Epithelial cell of prostate (primary cell): ENCODE measurements around the gene NFIA.

Experiments
- DNase-seq: peaks from one replicate; pipeline ENCODE4 v3.0.0-alpha.2; 2011; ENCODE audit warnings: low read depth, low spot score
- H3K27ac ChIP-seq: fragments of 450-650 bp; 2 replicates; pipeline ENCODE4 v1.5.1; 2017; ENCODE audit warnings: mild to moderate bottlenecking

Gene NFIA

DNA sequence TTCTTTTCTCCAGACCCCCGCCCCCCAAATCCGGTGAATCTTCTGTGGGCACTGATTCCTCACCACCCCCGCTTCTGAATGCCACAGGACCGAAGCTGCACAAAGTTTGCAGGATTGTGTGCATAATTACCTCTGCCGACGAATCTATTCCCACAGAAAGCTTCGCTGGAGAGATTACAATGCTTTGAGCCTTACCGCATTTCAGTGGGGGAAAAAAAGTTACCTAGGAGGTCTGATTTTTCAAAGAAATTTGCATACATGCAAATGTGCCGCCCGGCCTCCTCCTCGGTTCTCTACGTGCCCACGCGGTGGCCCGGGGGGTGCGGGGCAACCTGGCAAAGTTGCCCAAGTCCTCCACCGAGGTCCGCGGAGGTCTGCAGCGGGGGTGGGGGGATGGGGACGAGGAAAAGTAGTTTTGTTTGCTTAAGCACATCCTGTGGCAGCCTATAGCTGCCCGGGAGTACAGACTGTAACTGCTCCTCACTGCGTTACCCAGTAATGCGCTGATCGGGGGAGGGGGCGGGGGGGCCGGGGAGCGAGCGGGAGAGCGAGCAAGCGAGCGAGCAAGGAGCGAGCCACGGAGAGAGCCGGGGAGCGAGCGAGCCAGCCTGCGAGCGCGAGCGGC is 563 bp upstream of the NFIA start:
- no peak for DNase-seq
- H3K27ac ChIP-seq = peak overlapping the region; percentile 73

DNA sequence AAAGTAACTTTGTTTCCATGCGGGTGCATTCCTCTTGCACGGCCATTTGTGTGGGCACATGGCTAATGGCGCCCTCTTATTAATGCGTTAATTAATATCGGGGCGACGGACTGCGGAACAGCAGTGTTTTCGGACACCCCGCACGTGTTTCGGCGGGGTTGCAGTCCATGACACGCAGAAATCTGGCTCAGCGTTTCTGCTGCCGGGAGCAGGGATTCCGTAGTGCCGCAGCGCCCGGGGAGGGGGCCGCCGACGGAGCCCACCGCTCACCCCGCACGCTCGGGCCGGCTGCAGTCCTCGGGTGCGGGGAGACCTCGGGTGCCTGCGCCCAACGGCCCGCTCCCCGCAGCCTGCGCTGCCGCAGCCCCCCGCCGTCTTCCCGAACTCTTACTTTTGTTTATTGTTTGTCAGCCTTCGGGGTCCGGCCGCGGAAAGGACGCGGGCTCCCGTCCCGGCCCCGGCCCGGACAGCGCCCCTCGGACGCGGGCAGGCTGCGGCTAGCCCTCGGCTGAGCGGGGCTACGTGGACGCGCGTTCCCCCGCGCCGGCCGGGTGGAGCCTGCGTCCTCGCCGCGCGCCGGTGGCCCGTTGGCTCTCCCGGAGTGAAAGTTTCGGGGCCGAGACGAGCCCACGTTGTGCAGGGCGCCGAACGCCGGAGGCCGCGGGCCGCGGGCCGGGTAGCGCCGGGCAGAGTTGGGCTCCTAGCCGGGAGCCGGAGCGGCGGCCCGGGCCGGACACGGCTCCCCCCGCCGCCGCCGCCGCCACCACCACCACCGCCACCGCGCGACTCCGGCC is 849 bp downstream of the NFIA start:
- DNase-seq = no peak
- H3K27ac ChIP-seq = peak overlapping the region; percentile 73

DNA sequence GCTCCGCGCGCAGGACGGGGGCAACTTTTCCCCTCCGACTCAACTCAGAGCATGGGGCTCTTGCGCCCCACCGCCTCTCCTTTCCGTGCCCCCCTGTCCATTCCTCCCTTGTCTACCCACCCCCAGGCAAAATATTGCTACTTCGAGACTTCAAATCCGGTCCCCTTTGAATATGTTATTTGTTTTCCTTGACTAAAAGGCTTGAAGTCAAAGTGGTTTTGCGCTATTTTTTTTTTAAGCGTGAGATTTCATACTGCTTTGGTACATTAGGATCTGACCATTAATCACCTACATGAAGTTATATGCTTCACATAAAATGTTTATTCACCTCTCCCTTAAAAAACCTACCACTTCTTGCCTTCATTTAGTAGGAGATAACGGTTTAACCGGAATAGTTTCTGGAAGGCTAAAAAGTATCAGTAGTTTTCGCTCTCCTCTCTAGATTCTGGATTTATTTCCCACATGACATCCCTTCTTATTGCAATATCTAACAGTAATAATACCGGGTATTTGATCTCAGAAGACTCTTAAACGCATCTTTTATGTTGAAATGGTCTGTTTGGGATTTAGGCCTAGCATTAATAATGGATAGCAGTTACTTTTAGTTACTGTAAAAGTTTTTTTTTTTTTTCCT is 1.6 kb downstream of the NFIA start:
- no peak for DNase-seq
- H3K27ac ChIP-seq = peak overlapping the region; percentile 73

DNA sequence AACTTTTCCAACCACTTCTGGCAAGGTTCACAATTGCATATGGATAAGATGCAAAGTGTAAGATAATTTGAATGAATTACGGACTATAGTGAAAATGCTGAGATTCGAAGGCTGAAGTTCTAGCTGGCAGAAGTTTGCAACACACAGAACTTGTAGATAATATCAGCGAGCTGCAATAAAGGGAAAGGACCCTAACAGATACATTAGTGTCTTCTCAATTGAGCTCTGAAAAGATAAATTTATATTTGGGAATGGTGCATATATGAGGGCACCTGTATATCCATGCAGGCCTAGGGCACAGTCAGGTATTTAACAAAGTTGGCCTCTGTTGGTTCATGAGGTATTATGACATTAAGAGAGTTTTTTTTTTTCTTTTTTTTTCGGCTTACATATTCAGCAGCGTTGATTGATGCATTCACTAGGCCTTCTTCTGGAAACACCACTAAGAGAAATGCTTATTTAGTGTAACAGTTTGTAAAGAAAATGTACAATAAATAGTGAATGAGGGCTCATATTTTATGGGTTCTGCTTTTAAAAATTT is 2.2 kb downstream of the NFIA start:
- peak overlapping the region; percentile 73 for H3K27ac ChIP-seq
- DNase-seq = no peak

DNA sequence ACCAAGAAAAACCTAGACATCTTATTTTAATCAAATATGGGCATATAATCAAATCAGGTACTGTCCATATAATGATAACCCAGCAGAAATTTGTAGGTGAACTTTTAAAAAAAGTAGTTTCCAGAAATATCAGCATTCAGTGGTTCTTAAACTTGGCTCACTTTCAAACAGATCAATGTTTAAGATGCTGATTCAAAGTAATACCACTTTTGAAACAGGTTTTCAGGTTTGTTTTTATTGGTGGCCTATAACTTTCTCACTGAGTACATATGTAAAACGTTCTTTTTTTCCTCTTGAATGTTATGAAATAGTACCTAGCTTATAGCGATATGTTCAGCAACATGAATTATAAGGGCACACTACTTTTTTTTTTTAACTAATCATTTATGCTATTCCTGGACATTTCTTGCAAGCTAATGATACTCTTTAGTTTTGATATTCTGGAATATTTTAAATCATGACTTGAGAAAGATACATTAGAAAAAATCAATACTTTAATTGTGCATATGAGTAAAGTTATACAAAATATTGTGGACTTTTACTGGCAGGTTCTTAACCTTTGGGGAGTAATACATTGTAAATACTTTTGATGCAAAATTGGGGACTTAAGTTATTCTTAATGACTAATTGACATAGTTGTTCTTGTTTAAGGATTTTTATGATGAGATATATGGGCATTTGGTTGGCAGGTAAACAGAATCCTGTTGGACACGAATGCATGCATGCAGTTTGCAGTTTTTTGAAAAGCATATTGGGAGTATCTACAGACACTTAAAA is 3.0 kb downstream of the NFIA start:
- peak overlapping the region; percentile 73 for H3K27ac ChIP-seq
- no peak for DNase-seq

DNA sequence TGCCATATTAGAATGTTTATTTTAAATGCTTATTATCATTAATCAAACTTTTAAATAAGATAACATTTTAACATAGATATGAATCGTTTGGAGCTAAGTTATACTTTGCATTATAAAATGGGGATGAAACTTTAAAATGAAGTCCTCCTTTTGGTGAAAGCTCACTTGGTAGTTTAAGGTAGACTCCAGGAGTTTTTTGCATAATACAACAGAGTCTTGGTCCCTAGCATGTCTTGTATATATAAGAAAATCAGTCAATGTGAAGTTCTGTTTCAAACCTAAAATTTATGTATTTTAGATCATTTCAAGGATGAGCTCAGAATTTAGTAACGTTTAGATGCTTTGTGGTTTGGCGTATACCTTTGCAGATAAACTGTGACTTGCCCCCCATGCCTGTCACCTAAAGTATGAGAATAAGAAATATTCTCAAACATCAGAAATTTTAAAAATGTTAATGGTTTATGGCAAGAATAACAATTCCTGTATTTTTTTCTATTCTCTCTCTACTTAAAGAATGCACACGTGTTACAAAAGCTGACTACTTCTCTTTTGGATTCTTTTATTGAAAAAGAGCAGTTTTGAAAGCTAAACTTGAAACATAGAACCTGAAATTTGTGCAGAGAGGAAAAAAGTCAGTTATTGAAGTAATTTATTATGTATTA is 3.8 kb downstream of the NFIA start:
- no peak for DNase-seq
- H3K27ac ChIP-seq = no peak overlapping the region

DNA sequence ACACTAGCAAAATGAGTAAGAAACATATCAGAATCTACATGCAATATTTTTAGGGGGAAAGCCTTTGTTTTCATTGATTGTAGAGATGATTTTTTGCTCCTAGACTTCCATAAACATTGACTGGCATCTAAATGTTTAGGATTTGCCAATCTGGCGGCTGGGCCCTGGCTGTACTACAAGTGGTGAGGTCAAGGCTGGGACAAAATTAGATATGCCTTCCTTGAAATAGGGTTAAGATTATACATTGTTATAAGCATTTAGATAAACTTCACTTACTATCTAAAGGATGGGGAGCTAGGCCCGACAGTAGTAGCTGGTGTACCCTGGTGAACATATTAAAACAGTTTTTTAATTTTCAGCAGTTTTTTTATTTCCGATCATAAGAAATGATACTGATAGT is 5.2 kb downstream of the NFIA start:
- H3K27ac ChIP-seq = no peak overlapping the region
- no peak for DNase-seq

DNA sequence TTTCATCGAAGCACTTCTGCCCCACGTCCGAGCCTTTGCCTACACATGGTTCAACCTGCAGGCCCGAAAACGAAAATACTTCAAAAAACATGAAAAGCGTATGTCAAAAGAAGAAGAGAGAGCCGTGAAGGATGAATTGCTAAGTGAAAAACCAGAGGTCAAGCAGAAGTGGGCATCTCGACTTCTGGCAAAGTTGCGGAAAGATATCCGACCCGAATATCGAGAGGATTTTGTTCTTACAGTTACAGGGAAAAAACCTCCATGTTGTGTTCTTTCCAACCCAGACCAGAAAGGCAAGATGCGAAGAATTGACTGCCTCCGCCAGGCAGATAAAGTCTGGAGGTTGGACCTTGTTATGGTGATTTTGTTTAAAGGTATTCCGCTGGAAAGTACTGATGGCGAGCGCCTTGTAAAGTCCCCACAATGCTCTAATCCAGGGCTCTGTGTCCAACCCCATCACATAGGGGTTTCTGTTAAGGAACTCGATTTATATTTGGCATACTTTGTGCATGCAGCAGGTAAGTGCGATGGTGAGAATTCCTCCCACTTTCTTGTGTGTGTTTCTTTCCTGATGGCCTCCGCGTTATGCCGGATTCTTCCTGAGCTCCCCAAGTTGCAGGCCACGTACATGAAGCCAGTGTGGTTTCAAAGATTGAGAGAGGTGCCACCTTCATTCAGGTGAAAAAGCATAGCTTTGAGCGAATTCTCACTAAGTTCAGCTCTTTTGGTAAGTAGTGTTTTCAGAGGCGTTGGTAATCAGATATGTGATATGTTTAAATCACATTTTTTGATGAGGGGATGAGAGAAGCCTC is 6.0 kb downstream of the NFIA start:
- H3K27ac ChIP-seq = no peak overlapping the region

DNA sequence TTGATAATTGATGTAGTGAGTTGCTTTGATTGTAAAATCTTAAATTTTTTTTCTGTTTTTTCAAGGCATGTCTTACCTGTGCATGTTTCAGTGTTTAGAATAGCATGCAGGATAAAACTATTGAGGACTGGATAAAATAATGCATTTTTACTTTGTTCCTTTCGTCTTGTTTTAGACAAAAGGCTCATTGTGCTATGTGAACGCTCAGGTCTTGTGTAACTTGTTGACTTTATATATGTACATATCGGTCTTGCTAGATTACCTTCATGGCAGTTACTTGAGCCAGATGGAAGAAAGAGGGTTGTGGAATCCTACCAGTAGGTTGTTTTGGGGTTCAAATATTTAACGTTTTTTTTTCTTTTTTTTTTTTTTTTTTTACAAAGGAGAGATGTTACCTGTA is 7.0 kb downstream of the NFIA start:
- no peak for DNase-seq
- peak overlapping the region; percentile 3 for H3K27ac ChIP-seq

More for the DNA sequence above, 6.0 kb downstream of the NFIA start:
- DNase-seq = no peak

DNA sequence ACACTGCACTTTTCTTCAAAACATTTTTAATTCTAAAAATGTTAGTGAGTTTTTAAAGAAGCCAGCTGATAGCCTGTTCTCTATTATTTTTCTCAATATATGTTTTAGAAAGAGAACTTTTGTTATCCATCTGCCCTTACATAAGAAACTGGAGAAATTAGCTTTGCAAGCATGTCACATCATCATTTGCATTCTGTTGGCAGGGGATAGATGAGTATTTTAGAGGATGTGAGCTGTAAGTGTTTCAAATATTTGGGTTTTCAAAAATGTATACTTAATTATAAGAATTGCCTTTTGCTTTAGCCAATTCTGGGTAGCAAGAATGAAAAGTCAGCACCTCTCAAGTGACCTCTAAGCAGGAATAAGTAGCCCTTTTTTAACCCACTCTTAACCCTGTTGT is 7.4 kb downstream of the NFIA start:
- H3K27ac ChIP-seq = peak overlapping the region; percentile 3
- no peak for DNase-seq

DNA sequence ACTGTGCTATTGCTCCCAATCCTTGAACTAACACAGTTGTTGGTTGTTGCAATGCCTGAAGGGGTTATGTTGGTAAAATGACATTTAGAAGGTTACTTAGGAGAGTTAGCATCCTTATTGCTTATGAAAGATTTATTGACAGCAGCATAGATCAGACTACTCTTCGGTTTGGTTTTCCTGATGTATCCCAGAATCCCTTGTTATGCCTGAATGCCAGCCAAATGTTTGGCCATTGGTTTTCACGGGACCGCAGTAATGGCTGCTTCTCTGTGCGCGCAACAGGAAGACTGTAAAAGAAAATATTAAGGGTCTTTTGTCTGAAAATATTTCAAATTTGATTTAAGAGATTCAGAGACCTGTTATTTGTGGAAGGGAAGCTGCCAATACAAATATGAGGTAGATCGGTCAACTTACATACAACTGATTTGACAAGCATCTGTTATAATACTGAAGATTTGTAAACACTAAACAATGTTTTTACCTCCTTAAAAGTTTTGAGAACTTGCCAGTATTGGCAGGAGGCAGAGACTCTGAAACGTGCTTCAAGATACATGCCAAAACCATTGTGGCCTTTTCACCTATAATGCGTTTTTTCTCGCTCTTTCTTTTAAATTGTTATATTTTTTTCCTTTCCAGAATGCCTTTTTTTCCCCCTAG is 8.3 kb downstream of the NFIA start:
- peak overlapping the region; percentile 3 for H3K27ac ChIP-seq
- DNase-seq = no peak

DNA sequence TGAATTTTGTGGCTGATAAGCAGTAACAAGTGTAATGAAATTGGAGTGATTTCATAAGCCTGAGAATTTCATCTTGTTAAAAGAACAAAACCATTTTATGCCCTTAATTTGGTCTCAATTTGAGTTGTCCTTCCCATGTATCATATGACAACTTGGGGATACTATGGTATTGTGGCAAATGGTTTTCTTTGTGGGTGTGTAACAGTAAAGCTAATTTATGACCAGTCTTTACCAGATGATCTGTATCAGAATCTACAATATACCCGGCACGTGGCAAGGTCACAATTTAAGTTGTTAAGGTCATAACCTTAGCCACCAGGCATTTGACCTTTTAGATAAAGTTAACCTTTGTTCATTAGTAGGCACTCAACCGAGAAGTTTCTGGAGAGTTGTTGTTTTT is 9.1 kb downstream of the NFIA start:
- DNase-seq = no peak
- H3K27ac ChIP-seq = no peak overlapping the region

DNA sequence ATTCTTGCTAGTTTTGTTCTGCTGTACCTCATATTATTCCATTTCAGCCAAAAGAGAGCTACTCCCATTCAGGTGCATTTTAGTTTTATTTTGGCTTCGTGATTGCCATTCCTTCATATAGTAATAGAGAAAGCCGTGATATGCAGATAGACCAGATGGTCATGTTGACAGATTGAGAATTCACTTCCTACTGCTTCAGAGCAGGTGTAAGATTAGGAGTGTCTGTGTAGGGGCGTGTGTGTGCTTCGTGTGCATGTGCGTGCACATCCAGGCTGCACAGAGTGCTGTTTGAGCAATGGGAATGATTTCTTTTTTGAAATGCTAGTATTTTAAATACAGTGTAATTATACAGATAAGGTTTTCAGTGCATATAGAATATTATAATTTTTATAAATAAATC is 10.3 kb downstream of the NFIA start:
- DNase-seq = no peak
- peak overlapping the region; percentile 19 for H3K27ac ChIP-seq

DNA sequence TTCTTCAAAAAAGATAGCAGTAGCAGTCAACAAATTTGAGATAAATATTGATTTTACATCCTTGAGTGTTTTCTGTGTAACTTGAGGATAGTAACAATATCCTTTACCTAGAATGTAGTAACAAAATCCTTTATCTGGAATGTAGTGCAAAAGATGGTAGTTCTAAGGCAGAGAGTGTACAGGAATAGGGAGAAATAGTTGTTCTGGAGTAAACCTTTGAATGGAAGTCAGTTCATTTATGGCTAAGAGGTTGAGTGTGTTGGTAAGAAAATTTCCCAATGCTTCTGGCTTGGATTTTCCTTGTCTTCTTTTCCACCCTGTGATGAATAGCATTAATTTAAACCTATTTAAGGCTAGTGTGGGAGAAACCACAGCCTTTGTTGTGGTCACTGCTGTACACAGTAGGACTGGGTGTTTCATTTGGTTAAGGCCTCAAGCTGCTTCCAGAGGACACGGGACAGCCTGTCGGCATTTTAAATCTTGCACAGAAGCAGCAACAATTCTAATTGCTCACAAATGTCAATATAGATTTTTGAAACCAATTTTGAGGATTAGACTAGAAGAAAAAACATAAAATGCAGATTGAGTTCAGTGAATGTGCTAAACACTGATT is 11.3 kb downstream of the NFIA start:
- no peak for DNase-seq
- no peak overlapping the region for H3K27ac ChIP-seq

DNA sequence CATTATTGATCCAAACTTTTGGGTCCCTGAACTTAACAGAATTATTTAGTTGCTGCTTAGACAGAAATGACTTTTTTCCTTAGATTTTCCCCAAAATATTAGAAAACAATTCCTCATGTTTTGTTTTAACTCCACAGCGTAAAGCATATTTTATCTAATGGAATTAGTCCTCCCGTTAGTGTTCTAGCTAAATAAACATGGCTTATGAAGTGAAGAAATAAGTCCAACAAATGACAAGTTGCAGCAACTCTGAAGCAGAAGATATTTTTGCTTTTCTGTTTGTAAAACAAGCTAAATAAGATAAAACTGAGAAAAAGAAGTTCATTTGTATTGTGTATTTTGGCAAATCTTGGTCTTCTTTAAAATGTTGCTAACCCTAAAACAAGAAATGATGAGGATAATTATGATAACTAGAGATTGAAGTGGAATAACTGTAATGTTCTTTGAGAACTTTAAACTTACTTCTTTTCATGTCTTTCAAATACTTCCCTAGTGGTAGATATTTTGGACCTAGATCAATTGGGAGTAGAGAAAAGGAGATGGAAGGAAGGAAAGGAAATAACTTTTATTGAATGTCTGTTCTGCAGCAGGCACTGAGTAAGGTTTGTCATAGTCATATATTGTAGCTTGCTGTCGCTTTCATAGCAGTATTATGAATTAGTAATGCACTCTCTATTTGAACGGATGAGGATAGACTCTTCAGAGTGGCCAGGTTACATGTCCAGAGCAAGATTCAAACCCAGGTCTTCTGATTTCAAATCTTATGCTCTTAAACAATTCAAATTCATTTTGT is 12.5 kb downstream of the NFIA start:
- DNase-seq = no peak
- no peak overlapping the region for H3K27ac ChIP-seq

DNA sequence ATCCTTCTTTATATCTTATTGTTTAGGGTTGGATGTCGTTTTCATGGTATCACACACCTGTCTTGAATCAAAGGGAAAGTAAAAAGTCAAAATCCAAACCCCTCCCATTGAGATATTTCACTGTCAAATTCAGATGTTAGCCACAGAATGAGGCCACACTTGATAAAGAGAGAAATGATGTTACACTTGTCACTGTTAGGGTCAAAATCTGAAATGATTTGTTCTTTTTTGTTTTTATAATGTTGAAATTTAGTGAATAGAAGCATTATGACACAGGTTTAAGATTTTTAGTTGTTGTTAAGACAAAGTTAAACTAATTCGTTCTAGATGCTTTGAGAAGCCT is 13.1 kb downstream of the NFIA start:
- DNase-seq = no peak
- H3K27ac ChIP-seq = no peak overlapping the region

DNA sequence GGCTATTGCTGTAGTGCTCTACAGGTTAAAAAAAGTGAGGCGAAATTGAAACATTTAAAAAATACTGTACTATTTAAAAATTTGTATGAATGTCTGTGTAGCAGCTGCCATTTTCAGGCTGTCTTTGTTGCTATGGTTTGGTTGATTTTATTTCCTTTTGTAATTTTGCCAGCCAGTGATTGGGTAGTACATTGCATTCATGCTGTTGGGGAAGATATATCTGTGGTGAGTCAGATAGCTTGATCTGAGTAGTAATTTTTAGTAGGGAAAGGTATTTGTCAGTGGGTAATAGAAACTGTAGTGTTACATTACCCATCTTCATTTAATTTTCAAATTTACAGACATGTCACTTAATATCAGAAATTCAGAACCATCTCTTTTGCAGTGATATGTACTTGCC is 15.0 kb downstream of the NFIA start:
- no peak for DNase-seq
- H3K27ac ChIP-seq = no peak overlapping the region

DNA sequence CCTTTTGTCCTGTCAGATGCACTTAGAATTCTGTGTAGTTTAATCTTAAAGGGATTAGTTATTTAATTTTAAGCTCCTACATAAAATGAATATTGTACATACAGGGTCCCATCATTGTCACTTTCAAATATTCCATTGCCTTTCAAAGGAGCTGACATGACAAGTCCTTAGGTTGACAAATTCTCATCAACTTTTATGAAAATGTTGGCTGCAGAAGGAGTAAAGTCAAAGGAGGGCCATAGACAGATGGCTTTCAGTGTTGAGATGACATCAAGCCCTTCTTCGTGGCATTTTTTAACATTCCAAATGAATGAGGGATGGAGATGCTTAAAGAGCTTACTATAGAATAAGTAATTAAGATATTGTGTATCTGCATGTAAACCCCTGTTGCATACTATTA is 15.4 kb downstream of the NFIA start:
- DNase-seq = no peak
- H3K27ac ChIP-seq = no peak overlapping the region
